ENCODE data around the gene ID3.

- TF ChIP-seq CTCF (IDR thresholded peaks at IDR 0.05; ENCODE audit: insufficient read depth, low read length) (no peak), POLR2AphosphoS5 (IDR thresholded peaks at IDR 0.05; ENCODE audit: low read depth) (no peak), GABPA (IDR thresholded peaks at IDR 0.05; ENCODE audit: low read depth) (no peak)
Observed at GRCh38 chr1:23546897-23547584, 12.3 kb downstream of the ID3 start.
